ENCODE results near the gene ADAMTS10.

GRCh38 chr19:8609279-8610040, 1.1 kb downstream of the ADAMTS10 start:
- no peak for TF ChIP-seq CTCF (conservative IDR thresholded peaks at IDR 0.05; ENCODE audit: low read depth, low read length)
- no peak for TF ChIP-seq EZH2phosphoT487 (IDR thresholded peaks at IDR 0.05; ENCODE audit: borderline replicate concordance, low read length)
- no peak for TF ChIP-seq EZH2 (IDR thresholded peaks at IDR 0.05; ENCODE audit: low read length, unreplicated experiment)
